Stimulated activated CD4-positive, alpha-beta T cell treated with anti-CD3 and anti-CD28 coated beads, Interleukin-4, amount 100 ng/mL, for 1 hour (primary cell): ENCODE data around the gene UBR1.

ENCODE experiments used
- DNase-seq: peaks from one replicate; pipeline ENCODE4 v3.0.0-alpha.2; 2020

The UBR1 gene

GRCh38 chr15:43106486-43106829 lies 620 bp upstream of the UBR1 start:
- DNase-seq: no peak

- DNase-seq: no peak
Observed at GRCh38 chr15:43105077-43105736, 631 bp downstream of the UBR1 start.

- no peak for DNase-seq
Observed at GRCh38 chr15:43104426-43104825, 1.4 kb downstream of the UBR1 start.

- no peak for DNase-seq
Observed at GRCh38 chr15:43103907-43104306, 1.9 kb downstream of the UBR1 start.

- no peak for DNase-seq
Observed at GRCh38 chr15:43102187-43102586, 3.7 kb downstream of the UBR1 start.

GRCh38 chr15:43100971-43101370 lies 4.9 kb downstream of the UBR1 start:
- no peak for DNase-seq

- DNase-seq: no peak
Observed at GRCh38 chr15:43099105-43099845, 6.6 kb downstream of the UBR1 start.

GRCh38 chr15:43096411-43096810 lies 9.4 kb downstream of the UBR1 start:
- no peak for DNase-seq

GRCh38 chr15:43095708-43096347 lies 10.0 kb downstream of the UBR1 start:
- DNase-seq: no peak

GRCh38 chr15:43095243-43095642 lies 10.6 kb downstream of the UBR1 start:
- DNase-seq: no peak

GRCh38 chr15:43094416-43095030 lies 11.3 kb downstream of the UBR1 start:
- no peak for DNase-seq

GRCh38 chr15:43093026-43093425 lies 12.8 kb downstream of the UBR1 start:
- no peak for DNase-seq

- no peak for DNase-seq
Observed at GRCh38 chr15:43091859-43092258, 14.0 kb downstream of the UBR1 start.

- DNase-seq: no peak
Observed at GRCh38 chr15:43086551-43086950, 19.3 kb downstream of the UBR1 start.

GRCh38 chr15:43085921-43086320 lies 19.9 kb downstream of the UBR1 start:
- DNase-seq: no peak

GRCh38 chr15:43082509-43082908 lies 23.3 kb downstream of the UBR1 start:
- DNase-seq: no peak

GRCh38 chr15:43081283-43081682 lies 24.6 kb downstream of the UBR1 start:
- DNase-seq: no peak

GRCh38 chr15:43071451-43071850 lies 34.4 kb downstream of the UBR1 start:
- DNase-seq: no peak

GRCh38 chr15:43070893-43071292 lies 34.9 kb downstream of the UBR1 start:
- DNase-seq: no peak

GRCh38 chr15:43070249-43070648 lies 35.6 kb downstream of the UBR1 start:
- DNase-seq: no peak

- no peak for DNase-seq
Observed at GRCh38 chr15:43067717-43068461, 37.9 kb downstream of the UBR1 start.

- no peak for DNase-seq
Observed at GRCh38 chr15:43056696-43057095, 49.1 kb downstream of the UBR1 start.

- no peak for DNase-seq
Observed at GRCh38 chr15:43052860-43053259, 53.0 kb downstream of the UBR1 start.
